NCI-H1694 treated with DMSO at 0.1 percent for 48 hours (cell line): ENCODE measurements around the gene UNC50.

Experiments used
- DNase-seq: peaks from one replicate; lab custom pipeline; 2025; lab: John Stamatoyannopoulos, UW

Gene UNC50, protein sequence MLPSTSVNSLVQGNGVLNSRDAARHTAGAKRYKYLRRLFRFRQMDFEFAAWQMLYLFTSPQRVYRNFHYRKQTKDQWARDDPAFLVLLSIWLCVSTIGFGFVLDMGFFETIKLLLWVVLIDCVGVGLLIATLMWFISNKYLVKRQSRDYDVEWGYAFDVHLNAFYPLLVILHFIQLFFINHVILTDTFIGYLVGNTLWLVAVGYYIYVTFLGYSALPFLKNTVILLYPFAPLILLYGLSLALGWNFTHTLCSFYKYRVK

GRCh38 chr2:98608116-98608961, at the start of gene UNC50, which contains the start of gene COA5:
Gene UNC50 (plus strand): TSS chr2:98608589. CDS start chr2:98609760, 1,171 bp downstream.
Gene COA5 (minus strand): TSS chr2:98608512. CDS start chr2:98608405, 107 bp downstream.
- peak; percentile 70 for DNase-seq

- DNase-seq: no peak
Measured at GRCh38 chr2:98558852-98559530, 49.4 kb upstream of the UNC50 start.

GRCh38 chr2:98559581-98559980, 48.8 kb upstream of the UNC50 start:
- no peak for DNase-seq

GRCh38 chr2:98560256-98560771, 48.1 kb upstream of the UNC50 start:
- DNase-seq: no peak

DNA sequence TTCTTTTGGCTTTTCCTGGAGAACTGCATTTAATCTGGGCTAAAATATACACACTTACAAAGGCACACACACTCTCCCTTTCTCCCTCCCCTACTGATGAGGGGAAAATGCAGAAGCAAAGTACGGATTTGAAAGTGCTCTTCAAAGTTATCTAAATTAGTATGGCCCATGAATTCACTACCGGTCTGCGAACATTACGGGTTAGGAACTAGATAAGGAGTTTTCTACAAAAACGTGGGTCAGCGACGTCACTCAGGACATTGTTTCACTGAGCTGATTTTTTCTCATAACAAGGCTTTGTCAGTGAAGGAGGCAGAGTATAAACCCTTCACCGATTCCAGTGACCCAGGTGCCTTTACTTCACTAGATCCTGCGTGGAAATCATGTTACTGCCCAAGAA, 47.4 kb upstream of the UNC50 start:
- DNase-seq: no peak

- no peak for DNase-seq
Measured at GRCh38 chr2:98561902-98562695, 46.3 kb upstream of the UNC50 start.

DNA sequence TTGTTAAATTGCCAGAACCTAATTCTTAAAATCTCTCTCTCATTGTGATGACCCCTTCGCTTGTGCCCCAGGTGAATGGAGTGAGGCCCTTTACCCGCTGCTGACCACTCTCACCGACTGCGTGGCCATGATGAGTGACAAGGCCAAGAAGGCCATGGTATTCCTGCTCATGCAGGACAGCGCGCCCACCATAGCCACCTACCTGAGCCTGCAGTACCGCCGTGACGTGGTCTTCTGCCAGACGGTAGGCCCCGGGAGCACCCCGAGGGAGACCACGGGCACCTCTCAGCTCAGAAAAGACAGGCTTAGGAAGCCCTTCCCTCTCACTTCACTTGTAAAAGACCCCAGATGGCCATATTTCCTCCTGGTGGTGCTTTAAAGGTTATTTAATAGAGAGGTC, 45.0 kb upstream of the UNC50 start:
- no peak for DNase-seq

GRCh38 chr2:98564541-98565132, 43.8 kb upstream of the UNC50 start:
- DNase-seq: peak; percentile 54

DNA sequence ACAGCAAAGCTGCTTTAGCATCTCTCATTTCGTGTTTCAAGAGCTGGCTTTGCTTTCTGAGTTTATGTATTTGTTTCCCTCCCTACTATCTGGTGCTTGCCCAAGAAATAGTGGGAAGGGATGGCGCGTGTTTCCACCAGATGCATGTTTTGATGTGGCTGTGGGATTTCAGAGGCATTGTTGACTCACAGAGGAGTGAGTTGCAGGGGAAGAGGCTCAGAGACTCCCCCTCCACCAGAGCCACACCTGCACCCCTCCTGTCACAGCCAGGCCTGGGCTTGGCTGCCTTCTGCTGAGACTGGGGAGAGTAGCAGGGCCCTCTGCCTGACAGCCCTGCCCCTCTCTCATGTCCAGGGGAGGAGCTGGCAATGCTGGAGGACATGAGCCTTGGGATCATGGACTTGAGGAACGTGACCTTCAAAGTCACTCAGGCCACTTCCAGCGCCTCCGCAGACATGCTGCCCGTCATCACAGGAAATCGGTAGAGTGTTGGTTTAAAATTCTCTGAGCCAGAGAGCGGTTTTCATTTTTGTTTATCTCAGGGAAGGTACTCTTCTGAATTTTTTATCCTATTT, 43.0 kb upstream of the UNC50 start:
- no peak for DNase-seq

DNA sequence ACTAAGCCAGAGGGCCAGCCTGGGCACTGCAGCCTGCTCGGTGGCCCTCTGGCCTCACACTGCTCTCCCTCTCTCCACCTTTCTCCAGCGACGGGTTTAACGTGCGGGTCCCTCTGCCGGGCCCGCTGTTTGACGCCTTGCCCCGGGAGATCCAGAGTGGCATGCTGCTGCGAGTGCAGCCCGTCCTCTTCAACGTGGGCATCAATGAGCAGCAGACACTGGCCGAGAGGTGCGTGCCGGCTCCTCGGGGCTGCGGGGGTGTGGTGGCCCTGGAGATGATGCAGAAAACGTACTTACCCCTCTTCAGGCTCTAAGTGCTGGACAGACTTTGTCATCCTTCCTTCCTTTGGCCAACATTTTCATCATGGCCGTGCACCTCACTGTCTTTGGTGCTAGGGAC, 42.4 kb upstream of the UNC50 start:
- no peak for DNase-seq

GRCh38 chr2:98568161-98568956, 40.0 kb upstream of the UNC50 start:
- no peak for DNase-seq

- DNase-seq: no peak
Measured at GRCh38 chr2:98569197-98569793, 39.1 kb upstream of the UNC50 start.

GRCh38 chr2:98569915-98570314, 38.5 kb upstream of the UNC50 start:
- DNase-seq: no peak

- no peak for DNase-seq
Measured at GRCh38 chr2:98570356-98570755, 38.0 kb upstream of the UNC50 start.

- no peak for DNase-seq
Measured at GRCh38 chr2:98571121-98571701, 37.2 kb upstream of the UNC50 start.

GRCh38 chr2:98571796-98572195, 36.6 kb upstream of the UNC50 start:
- DNase-seq: no peak

DNA sequence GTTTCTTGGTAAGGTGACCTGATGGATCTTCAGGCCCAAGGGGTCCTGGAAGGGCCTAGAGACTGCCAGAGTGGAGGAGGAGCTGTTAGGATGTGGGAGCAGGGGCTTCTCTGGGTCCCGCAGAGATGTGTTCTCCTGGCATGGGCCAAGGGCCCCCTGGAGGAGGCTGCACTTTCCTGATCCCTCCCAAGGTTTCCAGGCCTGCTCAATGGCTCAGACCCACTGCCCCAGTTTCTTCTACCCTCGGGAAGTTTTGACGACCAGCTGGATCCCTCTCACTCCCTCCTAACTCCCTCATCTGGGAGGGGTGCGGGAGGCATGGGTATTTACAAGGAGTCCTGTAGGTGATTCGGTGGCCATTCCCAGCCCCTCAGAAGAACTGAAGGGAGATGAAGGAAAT, 36.2 kb upstream of the UNC50 start:
- no peak for DNase-seq

DNA sequence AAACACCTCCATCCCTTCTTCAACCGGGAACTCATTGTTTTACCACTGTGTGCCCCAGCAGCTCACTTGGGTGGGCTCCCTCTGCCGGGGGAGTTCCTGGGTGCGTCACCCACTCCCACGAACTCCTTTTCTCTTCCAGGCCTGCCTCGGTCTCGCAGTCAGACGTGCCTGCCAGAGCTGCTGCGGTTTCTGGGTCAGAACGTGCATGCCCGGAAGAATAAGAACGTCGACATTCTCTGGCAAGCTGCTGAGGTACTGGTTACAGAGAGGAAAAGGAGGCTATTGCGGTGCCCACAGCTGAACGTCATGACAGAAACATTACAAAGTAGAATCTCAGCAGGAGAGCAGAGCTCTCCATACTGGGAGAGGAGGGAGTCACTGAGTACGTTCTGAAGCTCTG, 35.7 kb upstream of the UNC50 start:
- no peak for DNase-seq

GRCh38 chr2:98573426-98573825, 35.0 kb upstream of the UNC50 start:
- DNase-seq: no peak
